Muscle of back (tissue), 13 donors: ENCODE results near the gene DHX8. TPM values are rescaled to one million over a fixed set of nuclear protein-coding genes. Genes with fewer than 3 reads are reported as not detected.
"Not testable (repeated sequence)": the region's sequence is repeated elsewhere in the genome, so short reads cannot be mapped to it uniquely, and the experiment has no call there.

Source experiments
- DNase-seq, 3 donors: peaks; one replicate each; pipeline versions ENCODE4 v3.0.0 to v3.0.0-alpha.2; 2013
- long read RNA-seq, 9 donors: transcript quantifications; one replicate each; lab custom pipeline, GENCODE V29; 2026
- polyA plus RNA-seq, 10 donors: library from polyadenylated mRNA; unstranded; fragments of 120-200 nt; gene quantifications; one replicate each; pipeline ENCODE4 v1.2.1, GENCODE V29; 2013; ENCODE audit not compliant: insufficient read length in 10 of 10

DHX8 gene
- 10 to 100 TPM; 22.4 to 31.6 (median 26.7) TPM for polyA plus RNA-seq
- long read RNA-seq, donor 1: 0 reads
- long read RNA-seq, donor 2, full-length matches to known transcripts: 2 of 2 reads
- long read RNA-seq, donor 2, partial matches to known transcripts: 0 of 2 reads
- long read RNA-seq, donor 2, other reads (novel, unspliced or antisense): 0 of 2 reads
- long read RNA-seq, donor 3: 0 reads
- long read RNA-seq, donor 4, partial matches to known transcripts: 0 of 2 reads
- long read RNA-seq, donor 4, other reads (novel, unspliced or antisense): 0 of 2 reads
- long read RNA-seq, donor 5, full-length matches to known transcripts: 2 of 2 reads
- long read RNA-seq, donor 5, partial matches to known transcripts: 0 of 2 reads
- long read RNA-seq, donor 5, other reads (novel, unspliced or antisense): 0 of 2 reads
- long read RNA-seq, donor 6: 0 reads
- long read RNA-seq, donor 7, full-length matches to known transcripts: 4 of 4 reads
- long read RNA-seq, donor 7, partial matches to known transcripts: 0 of 4 reads
- long read RNA-seq, donor 7, other reads (novel, unspliced or antisense): 0 of 4 reads
- long read RNA-seq, donor 8, full-length matches to known transcripts: 2 of 2 reads
- long read RNA-seq, donor 8, partial matches to known transcripts: 0 of 2 reads
- long read RNA-seq, donor 8, other reads (novel, unspliced or antisense): 0 of 2 reads
- long read RNA-seq, donor 9: 0 reads

- peak; percentile 99 to 100 (median 99) for DNase-seq
Measured at GRCh38 chr17:43483674-43484551, at the start of gene DHX8. Gene DHX8 (plus strand): TSS chr17:43483975. CDS start chr17:43484038, 63 bp downstream.

GRCh38 chr17:43434902-43435319, 48.9 kb upstream of the DHX8 start:
- no peak for DNase-seq

GRCh38 chr17:43437756-43438155, 46.0 kb upstream of the DHX8 start:
- no peak for DNase-seq

- DNase-seq: no peak
Measured at GRCh38 chr17:43438626-43439025, 45.1 kb upstream of the DHX8 start.

- no peak for DNase-seq
Measured at GRCh38 chr17:43439041-43439440, 44.7 kb upstream of the DHX8 start.

- DNase-seq: no peak
Measured at GRCh38 chr17:43442711-43443110, 41.1 kb upstream of the DHX8 start.

GRCh38 chr17:43443381-43443780, 40.4 kb upstream of the DHX8 start:
- DNase-seq: no peak

GRCh38 chr17:43444223-43445008, 39.4 kb upstream of the DHX8 start:
- DNase-seq: no peak

- no peak for DNase-seq
Measured at GRCh38 chr17:43445009-43445589, 38.7 kb upstream of the DHX8 start.

GRCh38 chr17:43446773-43447172, 37.0 kb upstream of the DHX8 start:
- DNase-seq: no peak

GRCh38 chr17:43448720-43449469, 34.9 kb upstream of the DHX8 start:
- no peak for DNase-seq

- DNase-seq: no peak
Measured at GRCh38 chr17:43449470-43450248, 34.1 kb upstream of the DHX8 start.

- not testable (repeated sequence) for DNase-seq
Measured at GRCh38 chr17:43450791-43451190, 33.0 kb upstream of the DHX8 start.

GRCh38 chr17:43451741-43452140, 32.0 kb upstream of the DHX8 start:
- DNase-seq: not testable (repeated sequence)

GRCh38 chr17:43453331-43453812, 30.4 kb upstream of the DHX8 start:
- peak in 1 of 3 donors; percentile 68 for DNase-seq

GRCh38 chr17:43454868-43455267, 28.9 kb upstream of the DHX8 start:
- DNase-seq: no peak

GRCh38 chr17:43456029-43456428, 27.7 kb upstream of the DHX8 start:
- no peak for DNase-seq

GRCh38 chr17:43456661-43457361, 27.0 kb upstream of the DHX8 start:
- DNase-seq: peak in 1 of 3 donors; percentile 38

- no peak for DNase-seq
Measured at GRCh38 chr17:43457362-43457692, 26.4 kb upstream of the DHX8 start.
